GM19324 (cell line): Measurements from ENCODE around the gene SGPP1.
"Not testable (repeated sequence)": the region's sequence is repeated elsewhere in the genome, so short reads cannot be mapped to it uniquely, and the experiment has no call there.

Source experiments
- ATAC-seq: cut with Tn5 transposase; IDR thresholded peaks from one replicate; pipeline ENCODE4 v1.9.1; 2021; ENCODE audit warnings: mild to moderate bottlenecking, moderate library complexity; ENCODE audit not compliant: unreplicated experiment, low FRiP score

The SGPP1 gene

GRCh38 chr14:63677891-63678379 is 49.9 kb downstream of the SGPP1 start:
- no peak for ATAC-seq

GRCh38 chr14:63676615-63677014 is 51.2 kb downstream of the SGPP1 start:
- no peak for ATAC-seq

- no peak for ATAC-seq
These were observed 53.9 kb downstream of the SGPP1 start for GRCh38 chr14:63673886-63674497.

- no peak for ATAC-seq
These were observed 54.6 kb downstream of the SGPP1 start for GRCh38 chr14:63673255-63673654.

GRCh38 chr14:63672417-63673180 is 55.3 kb downstream of the SGPP1 start:
- ATAC-seq = no peak

GRCh38 chr14:63671987-63672386 is 55.9 kb downstream of the SGPP1 start:
- ATAC-seq = no peak

- ATAC-seq = no peak
These were observed 57.2 kb downstream of the SGPP1 start for GRCh38 chr14:63670692-63671091.

- no peak for ATAC-seq
These were observed 61.5 kb downstream of the SGPP1 start for GRCh38 chr14:63666335-63666734.

GRCh38 chr14:63663428-63664341 is 64.2 kb downstream of the SGPP1 start:
- no peak for ATAC-seq

- no peak for ATAC-seq
These were observed 65.1 kb downstream of the SGPP1 start for GRCh38 chr14:63662776-63663175.

- not testable (repeated sequence) for ATAC-seq
These were observed 66.0 kb downstream of the SGPP1 start for GRCh38 chr14:63661881-63662280.

GRCh38 chr14:63659726-63660125 is 68.1 kb downstream of the SGPP1 start:
- ATAC-seq = no peak

- no peak for ATAC-seq
These were observed 71.7 kb downstream of the SGPP1 start for GRCh38 chr14:63656194-63656593.

- no peak for ATAC-seq
These were observed 72.9 kb downstream of the SGPP1 start for GRCh38 chr14:63654936-63655335.

GRCh38 chr14:63654346-63654745 is 73.5 kb downstream of the SGPP1 start:
- no peak for ATAC-seq

- ATAC-seq = no peak
These were observed 75.5 kb downstream of the SGPP1 start for GRCh38 chr14:63652406-63652805.

- peak; percentile 71 for ATAC-seq
These were observed 77.5 kb downstream of the SGPP1 start for GRCh38 chr14:63650256-63650952.

- no peak for ATAC-seq
These were observed 80.0 kb downstream of the SGPP1 start for GRCh38 chr14:63647696-63648410.

- no peak for ATAC-seq
These were observed 83.1 kb downstream of the SGPP1 start for GRCh38 chr14:63644741-63645140.
